Iris pigment epithelial cell (primary cell): ENCODE measurements around the gene ANKRD55.

ENCODE experiments used
- DNase-seq: peaks from one replicate; pipeline ENCODE4 v3.0.0-alpha.2; 2011; ENCODE audit warnings: low read depth

ANKRD55 gene

GRCh38 chr5:56077796-56078233 lies 155.3 kb downstream of the ANKRD55 start:
- DNase-seq = no peak

- DNase-seq = no peak
Measured at GRCh38 chr5:56076486-56076885, 156.6 kb downstream of the ANKRD55 start.

- DNase-seq = peak; percentile 34
Measured at GRCh38 chr5:56075361-56075760, 157.8 kb downstream of the ANKRD55 start.

GRCh38 chr5:56072863-56073766 lies 160.0 kb downstream of the ANKRD55 start:
- no peak for DNase-seq

- DNase-seq = no peak
Measured at GRCh38 chr5:56071470-56071869, 161.7 kb downstream of the ANKRD55 start.

GRCh38 chr5:56070851-56071465 lies 162.2 kb downstream of the ANKRD55 start:
- DNase-seq = no peak

GRCh38 chr5:56069652-56070226 lies 163.4 kb downstream of the ANKRD55 start:
- DNase-seq = no peak

- DNase-seq = no peak
Measured at GRCh38 chr5:56066931-56067450, 166.1 kb downstream of the ANKRD55 start.

GRCh38 chr5:56064984-56065383 lies 168.1 kb downstream of the ANKRD55 start:
- DNase-seq = no peak

- DNase-seq = no peak
Measured at GRCh38 chr5:56060276-56061110, 172.6 kb downstream of the ANKRD55 start.

GRCh38 chr5:56059854-56060253 lies 173.3 kb downstream of the ANKRD55 start:
- no peak for DNase-seq

GRCh38 chr5:56056875-56057274 lies 176.3 kb downstream of the ANKRD55 start:
- no peak for DNase-seq

- DNase-seq = no peak
Measured at GRCh38 chr5:56055859-56056258, 177.3 kb downstream of the ANKRD55 start.

- peak; percentile 91 for DNase-seq
Measured at GRCh38 chr5:56055287-56055686, 177.8 kb downstream of the ANKRD55 start.

- DNase-seq = peak; percentile 81
Measured at GRCh38 chr5:56054666-56055065, 178.5 kb downstream of the ANKRD55 start.

- DNase-seq = no peak
Measured at GRCh38 chr5:56053363-56053762, 179.8 kb downstream of the ANKRD55 start.

- DNase-seq = no peak
Measured at GRCh38 chr5:56052735-56053134, 180.4 kb downstream of the ANKRD55 start.

GRCh38 chr5:56050551-56051255 lies 182.4 kb downstream of the ANKRD55 start:
- no peak for DNase-seq
